Calu3 (cell line): ENCODE results near the gene PHEX. TPM values are rescaled to one million over a fixed set of nuclear protein-coding genes. Genes with fewer than 3 reads are reported as not detected.

ENCODE experiments used
- BruUV-seq: library from RNA; stranded (reverse); fragments of 400-500 nt; replicated peaks from 2 replicates; lab custom pipeline; 2021; lab: Mats Ljungman, UMichigan
- CTCF ChIA-PET: fragments of 300-600 bp; sonication (Branson Sonifier 250); formaldehyde crosslinking; loops from one replicate; lab custom pipeline; 2022; ENCODE audit warnings: antibody characterized with exemption; lab: Charles Lee
- DNase-seq: peaks from one replicate; pipeline ENCODE4 v3.0.0; 2022
- H3K27ac Mint-ChIP-seq: one replicate; pipeline ENCODE4 v1.8.0; 2022; ENCODE audit warnings: mixed read lengths; ENCODE audit not compliant: unreplicated experiment
- H3K27me3 Mint-ChIP-seq: one replicate; pipeline ENCODE4 v1.8.0; 2022; ENCODE audit warnings: mixed read lengths; ENCODE audit not compliant: unreplicated experiment
- H3K36me3 Mint-ChIP-seq: one replicate; pipeline ENCODE4 v1.8.0; 2022; ENCODE audit warnings: mild to moderate bottlenecking, moderate library complexity, mixed read lengths; ENCODE audit not compliant: insufficient read depth, unreplicated experiment
- H3K4me1 Mint-ChIP-seq: one replicate; pipeline ENCODE4 v1.8.0; 2022; ENCODE audit warnings: mild to moderate bottlenecking, low read depth, mixed read lengths; ENCODE audit not compliant: unreplicated experiment
- H3K4me3 Mint-ChIP-seq: one replicate; pipeline ENCODE4 v1.8.0; 2022; ENCODE audit warnings: mild to moderate bottlenecking, low read depth, moderate library complexity, mixed read lengths; ENCODE audit not compliant: unreplicated experiment
- H3K9me3 Mint-ChIP-seq: one replicate; pipeline ENCODE4 v1.8.0; 2022; ENCODE audit warnings: low read depth, mixed read lengths; ENCODE audit not compliant: unreplicated experiment
- CTCF ChIP-seq: fragments of 200-600 bp; IDR thresholded peaks from one replicate; pipeline ENCODE4 v1.8.0; 2022; ENCODE audit warnings: antibody characterized with exemption; ENCODE audit not compliant: unreplicated experiment
- intact Hi-C: fragments of 100-400 bp; cut with micrococcal nuclease; formaldehyde crosslinking; loops from one replicate; pipeline ENCODE4 v1.10.0; 2022; ENCODE audit not compliant: unreplicated experiment
- total RNA-seq: library from RNA; stranded (reverse); gene quantifications from 2 replicates; pipeline ENCODE4 v1.2.3, GENCODE V29; 2022

The PHEX gene
- total RNA-seq, 1 experiment from 2014 or later, result 0.57 TPM

- Mint-ChIP-seq H3K4me1 (no peaks in the 10 kb centered on the region), H3K27ac (no peak overlapping the region), H3K9me3 (no peaks in the 10 kb centered on the region), H3K36me3 (no peaks in the 10 kb centered on the region), H3K4me3 (no peak overlapping the region), H3K27me3 (no peaks in the 10 kb centered on the region)
- no peak for TF ChIP-seq CTCF
- BruUV-seq, result no TSS peak
- DNase-seq, result no peak
- intact Hi-C loops, result no loop called here
- CTCF ChIA-PET, result no interaction called here
Measured at GRCh38 chrX:22015139-22015750, 16.9 kb upstream of the PHEX start.

DNA sequence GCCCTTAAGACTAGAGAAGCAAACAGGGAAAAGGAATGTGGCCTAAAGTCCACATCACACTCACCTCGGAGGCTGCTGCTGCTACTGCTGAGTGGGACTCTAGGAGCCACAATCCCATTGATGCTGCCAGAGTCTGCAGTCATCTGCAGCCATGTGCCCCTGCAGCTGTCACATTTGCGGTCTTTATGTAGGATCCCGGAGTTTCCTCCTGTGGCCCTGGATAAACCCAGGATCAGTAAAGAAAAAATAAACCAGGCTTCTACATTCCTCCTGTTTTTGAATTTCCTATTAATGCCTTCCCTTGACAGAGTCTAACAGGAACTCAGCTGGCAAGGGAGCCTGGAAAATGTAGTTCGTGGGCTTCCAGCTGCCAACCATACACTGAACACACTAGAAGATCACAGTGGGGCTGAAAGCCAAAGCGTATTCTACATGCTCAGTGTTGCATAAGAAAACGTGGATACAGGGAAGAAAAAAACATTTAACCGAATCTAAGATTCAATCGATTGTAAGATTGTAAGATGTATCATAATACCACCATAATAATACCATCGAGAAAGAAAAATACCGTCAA, 10.3 kb upstream of the PHEX start:
- Mint-ChIP-seq H3K27me3 (no peaks in the 10 kb centered on the region), H3K27ac (no peak overlapping the region), H3K36me3 (no peaks in the 10 kb centered on the region), H3K4me3 (no peak overlapping the region), H3K9me3 (no peaks in the 10 kb centered on the region), H3K4me1 (peaks cover 9% of the 10 kb centered on the region)
- TF ChIP-seq CTCF, result no peak
- intact Hi-C loops, result no loop called here
- BruUV-seq, result no TSS peak
- no peak for DNase-seq
- CTCF ChIA-PET, result interaction anchor here (0.6 kb wide), 1 partner anchor 14 kb away, joined by 3 read pairs; no protein-coding TSS in a partner anchor

GRCh38 chrX:22024577-22024976, 7.5 kb upstream of the PHEX start:
- Mint-ChIP-seq H3K4me3 (no peak overlapping the region), H3K27me3 (no peaks in the 10 kb centered on the region), H3K27ac (no peak overlapping the region), H3K36me3 (no peaks in the 10 kb centered on the region), H3K9me3 (no peaks in the 10 kb centered on the region), H3K4me1 (peaks cover 9% of the 10 kb centered on the region)
- no peak for DNase-seq
- CTCF ChIA-PET, result no interaction called here
- TF ChIP-seq CTCF, result no peak
- BruUV-seq, result no TSS peak
- intact Hi-C loops, result no loop called here

GRCh38 chrX:22025751-22026150, 6.4 kb upstream of the PHEX start:
- intact Hi-C loops, result no loop called here
- Mint-ChIP-seq H3K27me3 (no peaks in the 10 kb centered on the region), H3K4me1 (peaks cover 9% of the 10 kb centered on the region), H3K27ac (no peak overlapping the region), H3K9me3 (no peaks in the 10 kb centered on the region), H3K36me3 (no peaks in the 10 kb centered on the region), H3K4me3 (no peak overlapping the region)
- no peak for DNase-seq
- TF ChIP-seq CTCF, result no peak
- no TSS peak for BruUV-seq
- CTCF ChIA-PET, result no interaction called here
